IPS DF 4.7 (cell line): ENCODE results near the gene FITM1.

Experiments
- DNase-seq: peaks from one replicate; pipeline ENCODE4 v3.0.0-alpha.2; 2013; ENCODE audit warnings: low spot score; ENCODE audit errors: extremely low read depth

Gene FITM1

DNA sequence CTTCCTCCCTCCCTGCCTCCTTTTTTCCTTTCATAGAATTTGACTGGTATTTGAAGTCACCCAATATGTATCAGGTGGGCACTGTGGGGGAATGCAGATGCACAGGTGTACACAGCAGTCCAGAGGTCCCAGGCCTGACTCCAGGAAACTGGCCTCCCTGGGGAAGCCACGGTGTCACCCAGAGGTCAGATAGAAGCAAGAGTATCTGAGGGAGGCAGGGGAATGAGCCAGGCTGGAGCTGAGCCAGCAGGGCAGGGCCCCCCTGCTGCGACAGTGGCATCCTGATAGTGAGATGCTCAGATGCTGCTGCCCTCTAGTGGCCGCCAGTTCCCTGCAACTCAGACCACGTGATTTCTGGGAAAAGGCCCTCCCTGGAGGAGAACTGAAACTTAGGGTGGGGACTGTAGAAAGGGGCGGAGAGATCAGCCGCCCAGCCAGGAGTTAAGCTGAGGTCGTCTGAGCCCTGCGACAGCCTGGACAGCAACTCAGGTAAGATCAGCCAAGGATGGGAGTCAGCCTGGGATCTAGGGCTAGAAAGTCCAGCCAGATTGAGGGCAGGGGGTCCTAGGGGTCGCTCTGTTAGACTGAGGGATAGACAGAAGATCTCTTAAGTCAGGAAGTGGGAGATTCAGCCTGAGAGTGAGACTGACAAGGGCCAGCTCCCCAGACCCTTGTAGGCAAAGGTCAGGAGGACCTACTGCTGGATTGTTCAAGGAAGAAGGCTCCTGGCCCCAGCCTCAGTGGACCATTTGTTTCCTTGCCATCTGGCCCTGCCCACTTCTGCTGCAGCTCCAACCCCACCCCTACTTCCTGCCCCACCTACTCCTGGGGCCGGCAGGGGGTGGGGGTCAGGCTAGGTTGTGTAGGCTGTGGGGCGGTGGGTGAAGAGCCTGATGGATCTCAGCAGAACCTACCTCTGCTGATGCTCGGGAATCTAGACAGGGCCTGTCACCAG, 30.7 kb downstream of the FITM1 start, which contains the start of gene IRF9:
IRF9 (plus strand) TSS at position 416 of the 955 bp plus-strand sequence. CDS start 880 bp downstream, outside the sequence.
- peak; percentile 92 for DNase-seq

- DNase-seq, result no peak
Observed at GRCh38 chr14:24162093-24162492, 31.6 kb downstream of the FITM1 start.

GRCh38 chr14:24164518-24164991, 34.1 kb downstream of the FITM1 start:
- DNase-seq, result no peak

GRCh38 chr14:24165785-24166184, 35.3 kb downstream of the FITM1 start:
- DNase-seq, result no peak

GRCh38 chr14:24167469-24168114, 37.1 kb downstream of the FITM1 start:
- DNase-seq, result no peak

- DNase-seq, result no peak
Observed at GRCh38 chr14:24171422-24172260, 41.2 kb downstream of the FITM1 start, which contains the start of gene REC8. Gene REC8 (plus strand): TSS chr14:24172080. CDS start chr14:24172553, 473 bp downstream.

DNA sequence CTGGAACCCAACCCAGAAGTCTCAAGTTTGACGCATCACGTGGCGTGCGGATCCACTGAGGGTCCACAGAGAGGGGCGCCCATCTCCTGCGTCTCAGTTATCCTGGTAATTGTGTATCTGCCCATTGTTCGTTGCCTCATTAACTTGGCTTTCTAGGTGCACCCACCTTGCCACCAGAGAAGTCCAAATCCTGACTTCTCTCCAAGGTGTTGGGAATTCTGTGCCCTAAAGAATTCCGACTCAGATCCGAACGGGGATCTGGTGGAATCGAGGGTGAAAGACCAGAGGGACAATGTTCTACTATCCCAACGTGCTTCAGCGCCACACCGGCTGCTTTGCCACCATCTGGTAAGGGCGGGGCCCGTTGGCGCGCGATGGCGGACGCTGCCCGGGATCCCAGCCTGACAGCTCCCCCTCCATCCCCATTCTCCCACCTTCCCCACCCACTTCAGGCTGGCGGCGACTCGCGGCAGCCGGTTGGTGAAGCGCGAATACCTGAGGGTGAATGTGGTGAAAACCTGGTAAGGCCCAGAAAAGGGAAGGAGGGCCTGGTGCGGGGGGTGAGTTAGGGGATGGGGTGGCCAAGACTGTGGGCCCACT, 41.9 kb downstream of the FITM1 start:
- DNase-seq, result no peak

- no peak for DNase-seq
Observed at GRCh38 chr14:24172871-24173281, 42.4 kb downstream of the FITM1 start.

DNA sequence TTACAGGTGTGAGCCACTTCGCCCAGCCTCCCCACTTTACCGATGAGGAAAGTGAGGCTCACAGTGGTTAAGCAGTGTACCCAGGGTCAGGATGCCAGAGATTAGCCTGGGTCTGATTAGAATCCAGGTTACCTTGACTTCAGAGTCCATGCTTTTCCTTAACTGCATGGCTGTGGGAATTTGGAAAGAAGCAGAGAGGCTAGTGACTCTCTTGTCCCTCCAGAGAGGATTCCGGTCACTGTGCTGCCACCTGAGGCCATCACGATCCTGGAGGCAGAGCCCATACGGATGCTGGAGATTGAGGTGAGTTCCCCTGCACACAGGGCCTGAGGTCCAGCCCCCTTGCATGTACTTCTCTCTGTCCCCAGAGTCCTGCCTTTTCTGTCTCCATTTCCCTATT, 46.1 kb downstream of the FITM1 start:
- DNase-seq, result no peak

- no peak for DNase-seq
Observed at GRCh38 chr14:24177041-24177825, 46.8 kb downstream of the FITM1 start.

- no peak for DNase-seq
Observed at GRCh38 chr14:24177891-24178290, 47.4 kb downstream of the FITM1 start.

- no peak for DNase-seq
Observed at GRCh38 chr14:24178399-24179178, 48.1 kb downstream of the FITM1 start.

DNA sequence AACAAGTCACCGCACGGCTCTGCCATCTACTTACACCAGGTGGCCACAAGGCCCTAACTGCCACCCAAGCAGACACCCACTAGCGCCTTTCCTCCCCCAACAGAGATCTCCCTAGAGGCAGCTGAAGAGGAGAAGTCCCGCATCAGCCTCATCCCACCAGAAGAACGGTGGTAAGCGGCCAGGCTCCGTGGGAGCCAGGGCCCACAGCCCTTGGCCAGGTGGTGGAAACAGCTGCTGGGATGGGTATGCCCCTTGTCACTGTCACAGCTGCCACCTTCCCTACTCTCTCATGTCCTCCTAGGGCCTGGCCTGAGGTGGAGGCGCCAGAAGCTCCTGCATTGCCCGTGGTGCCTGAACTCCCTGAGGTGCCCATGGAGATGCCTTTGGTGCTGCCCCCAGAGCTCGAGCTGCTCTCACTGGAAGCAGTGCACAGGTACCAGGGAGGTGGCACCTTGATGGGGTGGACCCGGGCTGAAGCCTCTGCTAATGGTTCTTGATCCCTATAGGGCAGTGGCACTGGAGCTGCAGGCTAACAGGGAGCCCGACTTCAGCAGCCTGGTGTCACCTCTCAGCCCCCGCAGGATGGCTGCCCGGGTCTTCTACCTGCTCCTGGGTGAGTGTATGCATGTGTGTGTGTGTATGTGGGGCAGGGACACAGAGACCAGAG, 49.0 kb downstream of the FITM1 start:
- no peak for DNase-seq

DNA sequence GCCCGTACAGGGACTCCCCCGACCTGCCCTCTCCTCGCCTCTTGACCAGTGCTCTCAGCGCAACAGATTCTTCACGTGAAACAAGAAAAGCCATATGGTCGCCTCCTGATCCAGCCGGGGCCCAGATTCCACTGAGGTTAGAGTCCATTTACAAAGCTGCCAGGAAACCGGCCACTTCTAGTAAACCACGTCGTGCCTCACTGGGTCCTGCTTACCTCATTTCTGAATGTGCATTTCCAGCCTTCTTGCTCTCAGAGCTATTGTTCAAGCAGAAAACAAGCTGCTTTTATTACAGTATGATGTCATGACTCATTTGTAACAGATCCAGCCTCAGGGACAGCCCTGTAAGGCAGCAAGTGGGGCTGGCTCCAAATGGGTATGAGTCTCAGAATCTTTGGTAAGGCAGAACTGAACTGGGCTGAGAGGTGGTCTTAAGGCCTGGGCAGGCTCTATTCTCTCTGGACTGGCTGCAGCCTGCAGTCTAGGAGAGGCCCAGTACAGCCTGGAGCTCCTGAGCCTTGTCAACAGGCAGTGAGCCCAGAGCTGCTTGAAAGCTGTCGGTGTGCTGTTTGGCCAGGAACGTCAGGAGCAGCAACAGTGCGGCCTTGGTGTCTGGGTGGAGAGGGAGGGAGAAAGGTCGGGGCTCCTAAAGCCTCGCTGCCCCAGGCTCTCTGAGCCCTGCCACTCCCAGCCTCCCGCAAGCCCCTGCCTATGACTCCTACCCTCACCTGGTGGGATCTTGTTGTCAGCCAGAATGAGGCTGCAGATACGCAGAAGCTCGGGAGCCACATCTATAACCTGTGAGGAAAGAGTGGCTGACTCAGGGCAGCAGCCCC, 49.7 kb downstream of the FITM1 start:
- DNase-seq, result no peak

- DNase-seq, result no peak
Observed at GRCh38 chr14:24181371-24182077, 51.1 kb downstream of the FITM1 start.
